SHP77 (cell line): ENCODE results near the gene SPNS2.
"Not testable (repeated sequence)": the region's sequence is repeated elsewhere in the genome, so short reads cannot be mapped to it uniquely, and the experiment has no call there.

Experiments
- DNase-seq, 2 experiments: peaks; one replicate each; lab custom pipeline; 2025; lab: John Stamatoyannopoulos, UW

The SPNS2 gene

DNA sequence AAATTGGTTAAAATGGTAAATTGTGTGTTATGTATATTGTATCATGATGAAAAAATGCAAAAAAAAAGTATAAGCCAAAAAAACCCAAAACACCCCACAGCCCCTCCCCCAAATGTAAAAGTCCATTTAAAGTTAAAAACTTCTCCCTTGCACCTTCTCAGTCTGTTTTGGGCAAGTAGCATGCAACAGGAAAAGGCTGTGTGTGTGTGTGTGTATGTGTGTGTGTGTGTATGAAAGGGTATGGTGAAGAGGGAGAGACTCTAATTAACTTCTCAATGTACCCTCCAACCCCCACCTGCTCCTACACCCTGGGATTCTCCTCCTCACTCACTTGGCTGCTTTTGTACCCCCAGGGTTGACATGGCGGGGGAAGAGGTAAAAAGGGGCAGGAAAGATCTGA lies 70.9 kb downstream of the SPNS2 start:
- no peak for DNase-seq

DNA sequence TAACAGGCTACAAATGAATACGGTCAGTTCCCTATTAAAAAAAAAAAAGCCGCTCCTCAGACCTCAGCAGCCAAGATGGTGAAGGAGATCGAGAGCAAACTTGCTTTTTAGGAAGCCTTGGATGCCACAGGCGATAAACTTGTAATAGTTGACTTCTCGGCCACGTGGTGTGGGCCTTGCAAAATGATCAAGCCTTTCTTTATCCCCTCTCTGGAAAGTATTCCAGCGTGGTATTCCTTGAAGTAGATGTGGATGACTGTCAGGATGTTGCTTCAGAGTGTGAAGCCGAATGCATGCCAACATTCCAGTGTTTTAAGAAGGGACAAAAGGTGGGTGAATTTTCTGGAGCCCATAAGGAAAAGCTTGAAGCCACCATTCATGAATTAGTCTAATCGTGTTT lies 73.5 kb downstream of the SPNS2 start:
- DNase-seq = no peak

DNA sequence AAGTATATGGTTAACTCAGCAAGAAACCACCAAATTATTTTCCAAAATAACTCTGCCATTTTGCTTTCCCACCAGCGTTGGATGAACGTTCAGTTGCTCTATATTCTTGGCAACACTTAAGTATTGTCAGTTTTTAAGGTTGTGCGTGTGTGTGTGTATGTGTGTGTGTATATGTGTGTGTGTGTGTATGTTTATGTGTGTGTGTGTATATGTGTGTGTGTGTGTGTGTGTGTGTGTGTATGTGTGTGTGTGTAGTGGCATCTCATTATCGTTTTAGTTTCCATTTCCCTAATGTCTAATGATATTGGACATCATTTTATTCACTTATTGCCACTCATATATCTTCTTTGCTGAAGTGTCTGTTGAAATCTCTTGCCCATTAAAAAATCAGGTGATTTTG lies 74.4 kb downstream of the SPNS2 start:
- DNase-seq = no peak

DNA sequence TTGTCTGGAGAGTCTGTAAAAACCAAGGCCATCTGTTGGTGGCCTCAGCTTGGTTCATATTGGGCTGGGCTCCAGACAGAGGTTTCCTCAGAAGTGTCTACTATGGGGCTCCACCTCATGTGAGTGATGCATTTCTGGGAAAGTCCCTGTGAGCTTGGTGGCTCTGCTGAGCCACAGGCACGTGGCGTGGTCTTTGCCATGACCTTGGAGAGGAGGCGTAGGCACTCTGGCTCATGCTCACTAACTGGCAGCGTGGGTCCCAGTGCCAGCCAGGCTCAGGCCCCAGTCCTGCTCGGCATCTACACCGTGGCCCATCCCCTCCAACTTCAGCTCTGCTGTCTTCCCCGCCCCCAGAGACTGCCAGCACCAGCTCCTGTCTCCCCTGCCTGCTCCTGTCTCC lies 75.0 kb downstream of the SPNS2 start:
- DNase-seq = no peak

DNA sequence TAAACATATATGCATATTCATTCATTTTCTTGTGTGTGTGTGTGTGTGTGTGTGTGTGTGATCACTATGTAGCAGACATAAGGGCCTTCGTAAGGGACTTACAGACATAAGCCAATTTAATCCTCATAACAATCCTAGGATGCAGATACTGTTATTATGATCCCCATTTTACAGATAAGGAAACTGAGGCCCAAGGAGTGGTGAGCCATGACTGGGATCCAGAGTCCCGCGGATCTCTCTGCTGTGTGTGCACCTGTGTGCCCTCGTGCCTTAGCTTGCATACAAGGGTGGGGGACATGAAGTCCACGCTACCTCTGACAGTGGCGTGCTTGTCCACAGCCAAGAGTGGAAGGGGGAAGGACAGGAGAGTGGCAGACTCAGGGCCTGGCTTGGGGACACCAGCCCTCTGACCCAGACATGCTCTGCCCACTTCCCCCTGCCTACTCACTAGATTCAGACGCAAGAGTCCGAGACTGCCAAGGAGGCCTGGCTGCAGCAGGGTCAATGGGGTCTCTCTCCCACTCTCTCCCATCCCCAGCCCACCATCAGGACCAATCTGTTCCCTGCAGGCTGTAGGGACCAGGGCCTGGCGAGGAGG lies 75.9 kb downstream of the SPNS2 start:
- DNase-seq = no peak

DNA sequence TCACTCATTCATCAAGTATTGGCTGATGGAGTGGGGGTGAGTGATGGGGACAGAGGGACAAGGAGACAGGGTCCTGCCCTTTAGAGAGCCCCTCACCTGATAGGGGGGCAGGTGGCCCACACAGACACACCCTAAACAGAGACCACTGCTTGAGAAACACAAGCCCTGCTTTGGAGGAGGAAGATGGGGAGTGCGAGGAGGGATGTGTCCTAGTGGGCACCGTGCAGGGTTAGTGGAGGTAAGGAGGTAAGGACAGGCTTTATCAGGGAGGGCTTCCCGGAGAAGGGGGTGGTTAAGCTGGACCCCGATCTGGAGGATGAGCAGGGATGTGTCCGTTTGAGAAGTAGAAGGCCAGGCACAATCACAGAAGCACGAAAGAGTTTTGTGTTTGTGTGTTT lies 77.5 kb downstream of the SPNS2 start:
- DNase-seq = no peak

DNA sequence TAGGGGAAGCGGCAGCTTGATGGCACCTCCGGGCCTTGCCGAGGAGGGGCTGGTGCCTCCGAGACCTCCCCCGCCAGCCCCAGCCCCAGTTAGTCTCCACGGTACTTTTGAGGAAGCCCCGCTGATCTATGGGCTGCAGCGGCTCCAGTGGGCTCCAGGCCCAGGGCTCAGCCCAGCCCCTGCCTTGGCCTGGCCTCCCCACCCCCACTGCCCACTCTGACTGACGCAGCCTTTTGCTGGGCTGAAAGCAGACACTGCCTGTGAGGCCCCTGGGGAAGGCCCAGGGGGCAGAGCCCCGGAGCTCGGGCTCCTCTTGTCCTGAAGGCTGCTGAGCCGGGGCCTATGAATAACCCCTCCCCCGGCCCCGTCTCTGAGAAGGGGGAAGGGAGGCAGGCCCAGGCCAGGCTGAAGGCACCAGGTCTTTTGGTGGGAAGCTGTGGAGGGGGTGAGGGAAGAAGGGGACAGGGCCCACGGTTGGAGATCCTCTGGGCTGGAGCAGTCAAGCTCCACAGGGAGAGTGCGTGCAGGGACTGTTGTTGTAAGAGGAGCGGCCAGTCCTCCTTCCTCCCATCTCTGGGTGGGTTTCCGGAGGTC lies 78.1 kb downstream of the SPNS2 start:
- no peak for DNase-seq

DNA sequence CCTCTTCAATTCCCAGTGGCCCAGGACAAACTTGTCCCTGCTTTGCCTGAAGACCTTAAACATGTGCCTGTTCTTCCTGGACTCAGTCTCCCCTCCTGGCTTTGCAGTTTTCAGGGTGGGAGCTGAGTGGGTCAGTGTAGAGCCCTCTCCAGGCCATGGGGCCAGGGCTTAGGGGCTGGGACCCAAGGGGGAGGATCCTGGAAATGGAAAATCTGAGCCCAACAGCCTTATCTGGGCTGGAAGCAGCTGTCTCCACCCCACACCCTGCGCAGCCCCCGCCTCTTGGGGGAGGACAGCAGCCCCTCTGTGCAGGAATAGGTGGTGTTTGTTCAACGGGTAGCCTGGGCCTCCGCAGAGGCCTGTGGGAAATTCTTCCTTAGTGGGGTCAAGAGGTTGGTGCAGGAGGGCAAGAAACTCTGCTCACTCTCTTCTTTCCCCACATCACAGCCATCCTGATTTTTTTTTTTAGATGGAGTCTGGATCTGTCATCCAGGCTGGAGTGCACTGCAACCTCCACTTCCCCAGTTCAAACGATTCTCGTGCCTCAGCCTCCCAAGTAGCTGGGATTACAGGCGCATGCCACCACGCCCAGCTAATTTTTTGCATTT lies 78.8 kb downstream of the SPNS2 start:
- no peak for DNase-seq

DNA sequence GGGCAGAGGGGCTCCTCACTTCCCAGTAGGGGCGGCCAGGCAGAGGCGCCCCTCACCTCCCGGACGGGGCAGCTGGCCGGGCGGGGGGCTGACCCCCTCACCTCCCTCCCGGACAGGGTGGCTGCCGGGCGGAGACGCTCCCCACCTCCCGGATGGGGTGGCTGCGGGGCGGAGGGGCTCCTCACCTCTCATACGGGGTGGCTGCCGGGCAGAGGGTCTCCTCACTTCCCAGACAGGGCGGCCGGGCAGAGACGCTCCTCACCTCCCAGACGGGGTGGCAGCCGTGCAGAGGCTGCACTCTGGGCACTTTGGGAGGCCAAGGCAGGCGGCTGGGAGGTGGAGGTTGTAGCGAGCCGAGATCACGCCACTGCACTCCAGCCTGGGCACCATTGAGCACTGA lies 79.7 kb downstream of the SPNS2 start:
- not testable (repeated sequence) for DNase-seq

DNA sequence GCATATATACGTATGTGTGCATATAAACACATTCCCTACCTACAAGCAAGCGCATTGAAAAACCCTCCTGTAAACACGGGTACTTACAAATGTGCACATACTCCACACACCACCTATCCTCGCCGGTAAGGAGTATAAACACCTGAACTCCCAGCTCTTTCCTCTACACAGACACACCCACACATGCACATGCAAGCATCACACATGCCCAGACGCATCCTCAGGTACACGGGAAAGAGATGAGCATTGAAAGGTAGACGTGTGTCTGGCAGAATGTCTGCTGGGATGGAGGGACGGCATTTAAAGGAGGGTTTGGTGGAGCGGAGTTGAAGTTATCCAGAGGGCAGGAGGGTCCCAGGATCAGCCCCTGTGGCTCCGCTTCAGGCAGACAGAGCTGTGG lies 81.0 kb downstream of the SPNS2 start:
- DNase-seq = no peak

DNA sequence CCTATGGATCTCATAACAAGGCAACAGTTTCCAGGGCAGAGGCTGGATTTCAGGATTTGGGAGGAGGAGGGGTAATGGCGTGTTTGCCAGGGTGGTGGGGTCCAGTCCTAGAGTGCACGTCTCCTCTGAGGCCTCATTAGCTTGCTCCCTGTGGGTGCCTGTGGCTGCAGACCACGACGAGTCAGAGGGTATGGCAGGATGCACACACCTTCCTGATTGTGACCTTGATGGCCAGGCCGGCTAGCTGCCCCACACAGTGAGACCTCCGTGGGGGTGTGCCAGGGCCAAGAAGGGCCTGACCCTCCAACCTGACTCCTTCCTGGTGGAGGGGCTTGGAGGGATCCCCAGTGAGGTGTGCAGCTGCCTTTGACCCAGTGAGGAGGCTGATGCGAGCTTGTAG lies 81.6 kb downstream of the SPNS2 start:
- no peak for DNase-seq

DNA sequence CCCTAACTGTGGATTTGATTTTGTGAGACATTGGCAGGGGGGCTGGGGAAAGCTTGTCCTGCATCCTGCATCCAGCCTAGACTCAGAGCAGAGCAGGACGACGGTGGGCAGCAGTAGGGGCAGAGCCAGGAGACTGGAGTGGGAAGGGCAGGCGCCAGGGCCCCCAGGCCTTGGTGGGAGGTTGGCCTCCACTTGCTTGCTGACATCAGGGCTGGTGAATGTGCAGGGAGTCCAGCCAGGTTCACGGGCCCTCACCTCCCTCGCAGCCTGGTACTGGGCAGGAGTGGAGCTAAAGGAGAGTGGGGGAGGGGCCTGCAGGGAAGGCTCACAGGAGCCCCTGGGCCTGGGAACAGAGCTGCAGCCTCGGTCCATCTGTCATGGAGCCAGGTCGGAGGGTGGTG lies 83.4 kb downstream of the SPNS2 start:
- no peak for DNase-seq

DNA sequence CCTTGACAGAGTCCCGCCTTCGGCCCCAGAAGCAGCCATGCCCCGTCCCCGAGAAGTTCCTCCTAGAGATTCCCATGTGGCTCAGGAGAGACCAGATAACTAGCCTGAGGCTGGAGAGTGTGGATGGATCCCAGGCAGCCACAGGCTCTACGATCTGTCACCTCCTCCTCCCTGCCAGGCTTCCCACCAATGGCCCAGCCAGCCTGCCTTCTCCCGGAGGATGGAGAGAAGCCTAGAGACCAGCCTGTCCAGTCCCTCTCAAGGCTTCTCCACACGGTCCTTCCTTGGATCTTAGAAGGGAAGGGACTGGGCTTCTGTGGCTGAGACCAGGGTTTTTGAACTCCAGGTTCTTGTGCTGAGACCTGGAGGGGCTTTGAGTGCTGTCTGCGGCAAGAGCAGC lies 84.0 kb downstream of the SPNS2 start:
- DNase-seq = no peak

DNA sequence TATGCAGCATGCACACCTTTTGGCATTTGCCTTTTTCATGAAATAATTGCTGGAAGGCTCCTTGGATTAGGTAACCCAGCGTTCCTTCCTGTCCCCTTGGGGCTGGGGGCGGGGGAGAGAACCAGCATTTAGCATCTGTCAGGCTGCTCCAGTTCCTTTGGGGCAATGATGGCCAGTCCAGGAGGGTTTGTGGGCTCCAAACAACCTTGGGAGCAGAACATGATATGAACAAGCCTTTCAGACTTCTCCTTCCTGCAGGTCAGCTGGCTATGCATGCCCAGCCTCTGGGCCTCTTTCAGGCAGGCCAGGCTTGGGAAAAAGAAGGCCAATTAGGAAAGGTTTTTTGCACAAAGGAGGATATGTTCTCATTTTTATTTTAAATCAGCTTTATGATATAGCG lies 84.5 kb downstream of the SPNS2 start:
- no peak for DNase-seq

DNA sequence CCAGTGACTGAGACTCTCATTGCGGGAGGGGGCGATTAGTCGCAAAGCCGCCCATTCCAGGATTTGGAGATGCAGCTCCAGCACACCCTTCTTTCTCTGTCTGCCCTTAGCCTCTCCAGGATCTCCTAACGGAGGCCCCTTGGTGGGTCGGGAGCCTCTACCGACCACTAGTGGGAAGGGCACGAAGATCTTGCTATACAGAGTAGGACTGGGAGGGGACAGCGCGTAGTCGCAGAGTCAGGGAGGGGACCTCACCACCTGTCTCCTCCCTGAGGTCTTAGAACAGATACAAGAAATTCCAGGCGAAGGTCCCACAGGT lies 85.1 kb downstream of the SPNS2 start:
- DNase-seq = no peak

DNA sequence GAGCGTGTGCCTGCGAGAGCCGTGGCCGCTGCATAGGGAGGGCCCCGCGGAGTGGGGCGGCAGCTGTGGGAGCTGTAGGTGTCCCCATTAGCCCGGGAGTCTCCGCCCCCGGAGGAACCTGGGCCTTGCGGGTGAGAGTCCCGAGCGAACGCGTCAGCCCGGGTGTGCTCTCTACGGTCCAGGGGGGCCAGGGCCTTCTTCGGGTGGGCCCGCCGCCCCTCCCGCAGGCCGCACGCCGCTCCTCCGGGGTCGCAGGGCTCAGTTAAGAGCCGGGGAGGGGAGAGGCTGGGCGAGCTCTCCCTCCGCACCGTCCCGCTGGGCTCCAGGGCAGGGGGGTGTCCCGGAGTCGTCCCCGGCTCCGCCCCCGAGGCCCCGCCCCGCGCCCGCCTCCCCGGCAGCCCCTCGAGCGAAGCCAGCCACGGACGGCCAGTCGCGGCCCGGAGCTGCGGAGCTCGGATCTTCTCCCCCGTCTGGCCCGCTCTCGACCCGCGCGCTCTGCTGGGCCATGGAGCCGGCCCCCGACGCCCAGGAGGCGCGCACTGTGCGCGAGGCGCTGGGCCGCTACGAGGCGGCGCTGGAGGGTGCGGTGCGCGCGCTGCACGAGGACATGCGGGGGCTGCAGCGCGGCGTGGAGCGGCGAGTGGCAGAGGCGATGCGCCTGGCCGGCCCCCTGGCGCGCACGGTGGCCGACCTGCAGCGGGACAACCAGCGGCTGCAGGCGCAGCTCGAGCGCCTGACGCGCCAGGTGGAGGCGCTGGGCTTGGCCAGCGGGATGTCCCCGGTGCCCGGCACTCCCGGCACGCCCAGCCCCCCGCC lies 85.6 kb downstream of the SPNS2 start, which contains the start of gene SMTNL2:
SMTNL2 (plus strand) TSS at position 429 of the 816 bp plus-strand sequence; CDS start at position 506, 77 bp downstream.
- no peak for DNase-seq

DNA sequence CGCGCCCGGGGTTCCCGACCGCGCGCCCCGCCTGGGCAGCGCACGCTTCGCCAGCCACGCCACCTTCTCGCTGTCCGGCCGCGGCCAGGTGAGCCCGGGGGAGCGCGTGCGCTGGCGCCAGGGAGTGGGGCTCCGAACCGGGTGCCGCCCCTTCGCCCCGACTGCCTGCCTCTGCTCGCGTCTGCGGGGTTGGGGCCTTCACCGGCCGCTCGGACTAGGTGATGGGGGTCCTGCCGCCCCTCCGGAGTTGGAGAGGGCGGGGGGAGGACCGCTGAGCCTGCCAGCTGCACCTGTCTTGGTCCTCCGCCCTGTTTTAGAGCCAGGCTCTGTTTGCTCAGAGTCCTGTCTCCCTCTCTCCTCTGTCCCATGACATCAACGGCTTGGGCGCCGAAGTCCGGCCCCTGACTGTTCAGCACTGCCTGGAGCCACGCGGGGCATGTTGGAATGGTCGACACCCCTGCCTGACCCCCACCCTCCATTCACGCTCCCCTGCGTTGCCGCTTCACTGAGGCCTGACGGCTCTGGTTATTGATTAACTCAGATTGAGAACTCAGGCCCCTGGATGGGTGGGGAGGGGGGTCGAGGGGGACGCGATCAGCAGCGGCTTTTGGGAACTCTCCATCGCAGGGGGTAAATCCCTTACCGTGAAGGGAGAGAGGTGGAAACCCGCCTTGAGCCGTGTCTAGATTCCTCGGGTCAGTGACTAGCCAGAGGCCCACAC lies 86.4 kb downstream of the SPNS2 start:
- no peak for DNase-seq

DNA sequence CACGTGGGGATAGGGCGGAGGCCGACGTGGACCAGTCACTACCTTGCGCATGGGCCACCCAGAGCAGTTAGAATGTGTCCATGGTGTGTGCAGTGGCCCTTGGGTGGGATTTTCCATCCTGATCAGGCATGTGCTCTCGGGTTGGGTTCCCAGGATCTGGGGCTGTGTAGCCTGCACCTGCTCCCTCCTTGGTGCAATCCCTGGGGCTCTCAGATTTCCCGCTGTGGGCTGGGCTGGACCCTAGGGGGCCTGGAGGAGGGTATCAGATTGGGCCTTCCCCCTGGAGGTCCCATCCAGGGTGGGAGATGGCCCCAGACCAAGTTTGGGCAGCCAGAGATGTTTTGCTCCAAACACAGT lies 86.9 kb downstream of the SPNS2 start:
- DNase-seq = no peak

DNA sequence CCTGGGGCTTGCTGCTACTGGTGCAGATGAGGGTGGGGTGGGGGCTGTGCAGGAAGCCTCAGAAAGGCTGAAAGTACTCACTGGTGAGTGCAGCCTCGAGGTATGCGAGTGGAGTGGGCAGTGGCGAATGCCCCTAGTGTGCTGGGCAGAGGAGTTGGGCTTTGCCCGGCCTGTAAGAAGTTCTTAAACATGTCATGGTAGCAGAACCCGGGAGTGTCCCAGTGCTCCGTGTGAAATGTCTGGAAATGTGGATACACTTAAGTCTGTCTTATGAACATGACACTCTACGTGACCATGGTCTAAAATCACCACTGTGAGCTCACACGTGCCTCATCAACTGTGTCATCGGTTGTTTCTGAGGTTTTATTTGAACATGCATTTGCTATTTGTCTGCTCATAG lies 87.4 kb downstream of the SPNS2 start:
- DNase-seq = no peak

DNA sequence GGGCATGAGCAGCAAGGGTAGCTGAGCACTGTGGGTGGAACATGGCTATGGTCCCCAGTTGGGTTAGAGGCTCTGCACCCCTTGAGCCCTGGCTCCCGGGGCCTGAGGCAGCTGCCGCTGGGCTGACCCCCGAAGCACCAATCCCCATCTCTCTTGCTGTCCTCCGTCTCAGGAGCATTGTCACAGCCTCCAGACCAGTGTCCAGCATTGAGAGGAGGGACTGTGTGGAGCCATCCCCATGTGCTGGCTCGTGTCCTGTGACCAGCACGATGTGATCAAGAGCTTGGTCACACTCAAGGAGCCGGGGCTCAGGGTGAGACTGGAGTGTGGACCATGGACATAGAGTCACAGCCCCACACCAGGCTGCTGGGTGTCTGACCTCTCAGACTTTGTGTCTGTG lies 88.5 kb downstream of the SPNS2 start:
- no peak for DNase-seq

DNA sequence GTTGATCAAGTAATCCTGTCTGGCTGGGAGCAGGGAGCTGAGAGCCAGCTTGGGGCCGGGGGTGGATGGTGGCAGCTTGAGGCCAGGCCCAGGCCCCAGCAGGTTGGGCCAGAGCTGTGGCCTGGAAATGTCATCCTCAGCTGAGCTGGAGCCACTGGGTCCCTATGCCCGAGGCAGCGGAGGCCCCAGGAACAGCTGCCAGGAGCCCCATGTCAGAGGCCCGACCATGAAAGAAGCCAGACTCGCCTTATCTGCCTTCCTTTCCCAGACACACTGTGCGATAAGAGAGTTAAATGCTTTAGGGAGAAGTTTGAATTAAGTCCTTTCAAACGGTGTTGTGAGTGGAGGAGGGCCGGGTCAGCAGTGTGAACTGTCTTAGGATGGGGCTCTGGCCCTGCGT lies 89.1 kb downstream of the SPNS2 start:
- DNase-seq = no peak

DNA sequence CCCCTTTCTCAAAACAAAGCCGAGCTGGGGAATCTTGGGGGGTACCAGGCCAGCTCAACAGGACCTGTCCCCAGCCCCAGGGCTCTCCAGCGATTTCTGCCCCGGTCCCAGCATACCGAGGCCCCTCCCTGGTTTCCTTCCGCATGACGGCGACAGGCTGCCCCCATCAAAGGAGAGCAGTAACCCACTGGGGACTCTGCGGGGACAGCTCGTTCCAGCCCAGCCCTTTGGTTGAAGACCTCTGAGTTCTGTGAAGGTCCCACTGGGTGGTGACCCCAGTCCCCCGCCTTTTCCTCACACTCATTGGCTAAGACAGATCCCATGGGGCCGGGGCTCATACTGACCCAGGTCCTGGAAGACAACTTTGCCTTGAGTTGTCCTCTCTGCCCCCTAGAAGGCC lies 89.7 kb downstream of the SPNS2 start:
- DNase-seq = no peak
